PC-3 (cell line): ENCODE results near the gene NHERF2. TPM values are rescaled to one million over a fixed set of nuclear protein-coding genes. Genes with fewer than 3 reads are reported as not detected.
A peak's percentile ranks its signal among the peaks of the same experiment; 100 is the strongest.

Experiments
- ATAC-seq: fragments of 200-7000 bp; cut with Tn5 transposase; 2 replicates; pipeline ENCODE4 v1.9.1; 2020; ENCODE audit warnings: mild to moderate bottlenecking, moderate library complexity
- BruUV-seq: library from RNA; stranded (reverse); fragments of 400-500 nt; replicated peaks from 2 replicates; lab custom pipeline; 2021; lab: Mats Ljungman, UMichigan
- CTCF ChIA-PET: fragments of 300-600 bp; sonication (Branson Sonifier 250); formaldehyde crosslinking; loops from one replicate; lab custom pipeline; 2022; ENCODE audit warnings: antibody characterized with exemption; lab: Charles Lee
- POLR2A ChIA-PET: fragments of 300-600 bp; sonication (Branson Sonifier 250); formaldehyde crosslinking; loops from one replicate; lab custom pipeline; 2022; ENCODE audit warnings: antibody characterized with exemption; ENCODE audit not compliant: unreplicated experiment; lab: Charles Lee
- DNase-seq: peaks from one replicate; pipeline ENCODE4 v3.0.0-alpha.2; 2015
- H2AFZ ChIP-seq: fragments of 300-600 bp; sonication (generic); 2 replicates; pipeline ENCODE4 v1.6.0; 2016; ENCODE audit warnings: antibody characterized with exemption, low read length
- H3F3A ChIP-seq: fragments of 300-600 bp; sonication (generic); one replicate; pipeline ENCODE4 v1.6.0; 2017; ENCODE audit warnings: antibody characterized with exemption, low read length, control low read depth, mild to moderate bottlenecking; ENCODE audit not compliant: unreplicated experiment
- H3K27ac ChIP-seq: fragments of 300-600 bp; sonication (generic); 2 replicates; pipeline ENCODE4 v1.5.1; 2016; ENCODE audit warnings: mild to moderate bottlenecking, low read length
- H3K27me3 ChIP-seq: fragments of 300-600 bp; sonication (generic); 2 replicates; pipeline ENCODE4 v1.6.1; 2016; ENCODE audit warnings: low read length, mixed read lengths
- H3K36me3 ChIP-seq: fragments of 300-600 bp; sonication (generic); 2 replicates; pipeline ENCODE4 v1.6.1; 2016; ENCODE audit warnings: low read depth, mixed run types, low read length, mixed read lengths
- H3K4me1 ChIP-seq: fragments of 300-600 bp; sonication (generic); 2 replicates; pipeline ENCODE4 v1.5.1; 2016; ENCODE audit warnings: low read length; ENCODE audit not compliant: insufficient read depth
- H3K4me2 ChIP-seq: fragments of 300-600 bp; sonication (generic); 2 replicates; pipeline ENCODE4 v1.6.0; 2016; ENCODE audit warnings: low read length
- H3K4me3 ChIP-seq: fragments of 300-600 bp; sonication (generic); 2 replicates; pipeline ENCODE4 v1.5.1; 2016; ENCODE audit warnings: mild to moderate bottlenecking, low read length, mixed read lengths
- H3K79me2 ChIP-seq: fragments of 300-600 bp; sonication (generic); 2 replicates; pipeline ENCODE4 v1.6.1; 2017; ENCODE audit warnings: low read length, mixed read lengths
- H3K9ac ChIP-seq: fragments of 300-600 bp; sonication (generic); 2 replicates; pipeline ENCODE4 v1.6.0; 2016; ENCODE audit warnings: mild to moderate bottlenecking, low read length
- H3K9me2 ChIP-seq: fragments of 300-600 bp; sonication (generic); replicated peaks from 2 replicates; pipeline ENCODE4 v1.6.1; 2016; ENCODE audit warnings: mixed run types, low read length, mixed read lengths
- H3K9me3 ChIP-seq: fragments of 300-600 bp; sonication (generic); 2 replicates; pipeline ENCODE4 v1.6.1; 2016; ENCODE audit warnings: low read length, mixed read lengths
- H4K20me1 ChIP-seq: fragments of 300-600 bp; sonication (generic); 2 replicates; pipeline ENCODE4 v1.6.1; 2016; ENCODE audit warnings: low read length, mixed read lengths
- EZH2 ChIP-seq: fragments of 300-600 bp; sonication (generic); IDR thresholded peaks from one replicate; pipeline ENCODE4 v1.6.1; 2017; ENCODE audit warnings: antibody characterized with exemption, mild to moderate bottlenecking, low read length; ENCODE audit not compliant: unreplicated experiment
- EZH2phosphoT487 ChIP-seq: fragments of 300-600 bp; sonication (generic); IDR thresholded peaks from 2 replicates; pipeline ENCODE4 v1.6.1; 2018; ENCODE audit warnings: mild to moderate bottlenecking, antibody characterized with exemption, low read length, borderline replicate concordance
- intact Hi-C: fragments of 100-400 bp; cut with micrococcal nuclease; formaldehyde crosslinking; loops from 2 replicates; pipeline ENCODE4 v1.9.0; 2023
- total RNA-seq: library from RNA; depleted of rRNA; stranded (reverse); fragments of >200 nt; gene quantifications from 2 replicates; pipeline ENCODE4 v1.2.3, GENCODE V29; 2014
- TF ChIP-seq, protein P1 (sequence below): fragments of 300-600 bp; sonication (generic); conservative IDR thresholded peaks from 2 replicates; pipeline ENCODE4 v1.5.1; 2017; ENCODE audit warnings: antibody characterized with exemption, low read depth, mild to moderate bottlenecking, low read length

Gene NHERF2
- total RNA-seq, 1 experiment from 2014 or later = 145 TPM

DNA sequence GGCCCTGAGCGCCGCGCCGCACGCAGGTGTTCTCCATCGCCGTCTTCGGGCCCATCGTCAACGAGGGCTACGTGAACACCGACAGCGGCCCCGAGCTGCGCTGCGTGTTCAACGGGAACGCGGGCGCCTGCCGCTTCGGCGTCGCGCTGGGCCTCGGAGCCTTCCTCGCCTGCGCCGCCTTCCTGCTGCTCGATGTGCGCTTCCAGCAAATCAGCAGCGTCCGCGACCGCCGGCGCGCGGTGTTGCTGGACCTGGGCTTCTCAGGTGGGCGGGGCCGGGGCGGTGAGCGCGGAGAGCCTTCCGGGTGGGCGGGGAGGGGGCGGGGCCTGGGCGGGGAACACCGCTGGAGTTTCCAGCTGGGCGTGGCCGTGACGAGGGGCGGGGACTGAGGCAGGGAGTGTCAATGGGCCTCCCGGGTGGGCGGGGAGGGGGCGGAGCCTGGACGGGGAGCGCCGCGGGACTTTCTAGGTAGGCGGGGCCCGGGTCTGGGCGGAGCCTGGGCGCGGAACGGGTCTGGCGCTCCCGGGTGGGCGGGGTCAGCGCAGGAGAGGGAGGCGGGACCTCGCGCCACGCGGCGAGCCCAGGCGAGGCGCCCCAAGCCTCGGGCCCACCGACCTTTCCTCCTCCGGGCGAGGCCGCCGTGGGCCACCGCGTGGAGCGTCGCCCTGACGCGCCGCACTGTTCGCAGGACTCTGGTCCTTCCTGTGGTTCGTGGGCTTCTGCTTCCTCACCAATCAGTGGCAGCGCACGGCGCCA lies 34.6 kb upstream of the NHERF2 start:
- no peaks in the 10 kb centered on the region for H3F3A ChIP-seq
- POLR2A ChIA-PET = no interaction called here
- peaks cover 4% of the 10 kb centered on the region; the same call in 1 of the 2 replicates for H3K4me1 ChIP-seq

DNA sequence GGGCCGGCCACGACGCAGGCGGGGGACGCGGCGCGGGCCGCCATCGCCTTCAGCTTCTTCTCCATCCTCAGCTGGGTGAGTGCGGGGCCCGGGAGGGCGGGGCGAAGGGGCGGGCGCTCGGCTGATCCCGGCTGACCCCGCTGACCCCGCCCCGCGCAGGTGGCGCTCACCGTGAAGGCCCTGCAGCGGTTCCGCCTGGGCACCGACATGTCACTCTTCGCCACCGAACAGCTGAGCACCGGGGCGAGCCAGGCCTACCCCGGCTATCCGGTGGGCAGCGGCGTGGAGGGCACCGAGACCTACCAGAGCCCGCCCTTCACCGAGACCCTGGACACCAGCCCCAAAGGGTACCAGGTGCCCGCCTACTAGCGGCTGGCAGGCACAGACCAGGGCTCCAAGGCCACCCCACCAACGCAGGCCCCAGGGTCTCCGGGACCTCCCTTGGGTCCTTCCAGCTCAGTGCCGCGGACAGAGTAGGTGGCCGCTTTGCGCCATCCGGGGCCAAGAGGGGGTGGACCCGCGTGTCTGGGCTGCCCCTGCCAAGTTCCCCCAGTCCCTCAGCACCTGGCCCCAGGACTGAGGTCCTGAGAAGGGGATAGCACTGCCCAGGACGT lies 33.9 kb upstream of the NHERF2 start:
- Histone ChIP-seq H3K9me3 (no peaks in the 10 kb centered on the region), H3K27ac (no peak overlapping the region), H3K79me2 (no peaks in the 10 kb centered on the region), H2AFZ (no peak overlapping the region), H3K4me2 (no peak overlapping the region), H3K27me3 (no peaks in the 10 kb centered on the region), H3F3A (no peaks in the 10 kb centered on the region), H3K4me3 (no peak overlapping the region), H3K36me3 (no peaks in the 10 kb centered on the region), H3K4me1 (peaks cover 4% of the 10 kb centered on the region; the same call in 1 of the 2 replicates), H3K9me2 (no peaks in the 10 kb centered on the region), H3K9ac (no peak overlapping the region), H4K20me1 (no peaks in the 10 kb centered on the region)
- no peak for DNase-seq
- BruUV-seq = no TSS peak
- intact Hi-C loops = no loop called here
- POLR2A ChIA-PET = no interaction called here
- CTCF ChIA-PET = interaction anchor here (0.5 kb wide), 1 partner anchor 30 kb away, joined by 10 read pairs; no protein-coding TSS in a partner anchor
- TF ChIP-seq EZH2 (no peak), EZH2phosphoT487 (no peak)
- TF ChIP-seq, protein P1, sequence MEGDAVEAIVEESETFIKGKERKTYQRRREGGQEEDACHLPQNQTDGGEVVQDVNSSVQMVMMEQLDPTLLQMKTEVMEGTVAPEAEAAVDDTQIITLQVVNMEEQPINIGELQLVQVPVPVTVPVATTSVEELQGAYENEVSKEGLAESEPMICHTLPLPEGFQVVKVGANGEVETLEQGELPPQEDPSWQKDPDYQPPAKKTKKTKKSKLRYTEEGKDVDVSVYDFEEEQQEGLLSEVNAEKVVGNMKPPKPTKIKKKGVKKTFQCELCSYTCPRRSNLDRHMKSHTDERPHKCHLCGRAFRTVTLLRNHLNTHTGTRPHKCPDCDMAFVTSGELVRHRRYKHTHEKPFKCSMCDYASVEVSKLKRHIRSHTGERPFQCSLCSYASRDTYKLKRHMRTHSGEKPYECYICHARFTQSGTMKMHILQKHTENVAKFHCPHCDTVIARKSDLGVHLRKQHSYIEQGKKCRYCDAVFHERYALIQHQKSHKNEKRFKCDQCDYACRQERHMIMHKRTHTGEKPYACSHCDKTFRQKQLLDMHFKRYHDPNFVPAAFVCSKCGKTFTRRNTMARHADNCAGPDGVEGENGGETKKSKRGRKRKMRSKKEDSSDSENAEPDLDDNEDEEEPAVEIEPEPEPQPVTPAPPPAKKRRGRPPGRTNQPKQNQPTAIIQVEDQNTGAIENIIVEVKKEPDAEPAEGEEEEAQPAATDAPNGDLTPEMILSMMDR = no peak
- ATAC-seq = no peak

More for the DNA sequence above, 34.6 kb upstream of the NHERF2 start:
- no TSS peak for BruUV-seq
- Histone ChIP-seq H3K27me3 (no peaks in the 10 kb centered on the region), H3K36me3 (no peaks in the 10 kb centered on the region), H4K20me1 (no peaks in the 10 kb centered on the region), H3K9ac (no peak overlapping the region), H3K4me2 (no peak overlapping the region), H3K27ac (no peak overlapping the region), H3K4me3 (no peak overlapping the region), H3K9me3 (no peaks in the 10 kb centered on the region), H3K79me2 (no peaks in the 10 kb centered on the region), H2AFZ (no peak overlapping the region), H3K9me2 (no peaks in the 10 kb centered on the region)
- CTCF ChIA-PET = interaction anchor here (0.5 kb wide), 1 partner anchor 30 kb away, joined by 10 read pairs; no protein-coding TSS in a partner anchor
- DNase-seq (peak; percentile 63), ATAC-seq (peak; percentile 23)
- intact Hi-C loops = no loop called here
- TF ChIP-seq, protein P1 = no peak
- TF ChIP-seq EZH2phosphoT487 (no peak), EZH2 (no peak)

DNA sequence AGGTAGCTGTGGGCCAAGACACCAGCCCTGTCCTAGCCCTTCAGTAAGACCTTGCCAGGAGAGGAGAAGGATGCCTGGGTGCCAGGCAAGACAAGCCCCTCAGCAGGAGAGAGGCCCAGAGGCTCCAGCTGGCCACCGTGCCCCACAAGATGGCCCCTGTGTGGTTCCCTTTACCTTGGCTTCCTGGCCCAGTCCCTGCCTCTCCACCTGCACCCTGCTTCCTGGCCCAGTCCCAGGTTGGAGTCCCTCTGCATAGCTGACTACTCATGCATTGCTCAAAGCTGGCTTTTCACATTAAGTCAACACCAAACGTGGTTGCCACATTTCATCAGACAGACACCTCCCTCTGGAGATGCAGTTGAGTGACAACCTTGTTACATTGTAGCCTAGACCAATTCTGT lies 33.0 kb upstream of the NHERF2 start:
- H3K9me3 ChIP-seq = no peaks in the 10 kb centered on the region
- ChIA-PET CTCF (no interaction called here), POLR2A (no interaction called here)
- ATAC-seq (peak; percentile 62), DNase-seq (peak; percentile 79)
- TF ChIP-seq EZH2 = no peak
- TF ChIP-seq EZH2phosphoT487 = no peak
- TF ChIP-seq, protein P1 = no peak
- no peaks in the 10 kb centered on the region for H3K36me3 ChIP-seq
- no peaks in the 10 kb centered on the region for H3F3A ChIP-seq
- H3K9ac ChIP-seq = no peak overlapping the region
- H3K27ac ChIP-seq = no peak overlapping the region
- no peaks in the 10 kb centered on the region for H3K27me3 ChIP-seq
- no peak overlapping the region for H2AFZ ChIP-seq
- no peaks in the 10 kb centered on the region for H3K79me2 ChIP-seq
- intact Hi-C loops = no loop called here
- no TSS peak for BruUV-seq
- H3K4me3 ChIP-seq = no peak overlapping the region
- no peaks in the 10 kb centered on the region for H4K20me1 ChIP-seq
- H3K9me2 ChIP-seq = no peaks in the 10 kb centered on the region
- peaks cover 4% of the 10 kb centered on the region; the same call in 1 of the 2 replicates for H3K4me1 ChIP-seq
- no peak overlapping the region for H3K4me2 ChIP-seq
